Activated CD4-positive, alpha-beta T cell treated with anti-CD3 and anti-CD28 coated beads for 36 hours (primary cell): ENCODE results near the gene GAS2L3. TPM values are rescaled to one million over a fixed set of nuclear protein-coding genes. Genes with fewer than 3 reads are reported as not detected.
"Not testable (repeated sequence)": the region's sequence is repeated elsewhere in the genome, so short reads cannot be mapped to it uniquely, and the experiment has no call there.

Experiments
- ATAC-seq: fragments of 200-7000 bp; cut with Tn5 transposase; one replicate; pipeline ENCODE4 v1.10.0; 2021; ENCODE audit warnings: mild to moderate bottlenecking, moderate library complexity
- CTCF ChIA-PET: fragments of 350-600 bp; sonication (Branson Sonifier 250); formaldehyde crosslinking; loops from one replicate; lab custom pipeline; 2021; ENCODE audit warnings: antibody characterized with exemption; lab: Charles Lee
- POLR2A ChIA-PET: fragments of 350-600 bp; sonication (Branson Sonifier 250); formaldehyde crosslinking; loops from one replicate; lab custom pipeline; 2021; ENCODE audit warnings: antibody characterized with exemption, inconsistent platforms; lab: Charles Lee
- DNase-seq: peaks from one replicate; pipeline ENCODE4 v3.0.0-alpha.2; 2020
- H3K27ac Mint-ChIP-seq: one replicate; pipeline ENCODE4 v1.8.0; 2021; ENCODE audit warnings: mixed read lengths
- H3K27me3 Mint-ChIP-seq: one replicate; pipeline ENCODE4 v1.8.0; 2021; ENCODE audit warnings: mixed read lengths
- H3K36me3 Mint-ChIP-seq: one replicate; pipeline ENCODE4 v1.8.0; 2021; ENCODE audit warnings: low read depth, mixed read lengths
- H3K4me1 Mint-ChIP-seq: one replicate; pipeline ENCODE4 v1.8.0; 2021; ENCODE audit warnings: mixed read lengths
- H3K4me3 Mint-ChIP-seq: one replicate; pipeline ENCODE4 v1.8.0; 2021; ENCODE audit warnings: mild to moderate bottlenecking, moderate library complexity, mixed read lengths
- H3K9me3 Mint-ChIP-seq: one replicate; pipeline ENCODE4 v1.8.0; 2021; ENCODE audit warnings: low read depth, mixed read lengths
- intact Hi-C, 2 experiments: fragments of 100-400 bp; cut with DNase I in 1 of 2; cut with micrococcal nuclease in 1 of 2; formaldehyde crosslinking; loops; one replicate each; pipeline versions ENCODE4 v1.14.2 to v1.15.1; 2022 to 2024; cut with DNase I, micrococcal nuclease
- total RNA-seq, 2 experiments: library from RNA; stranded (reverse); gene quantifications; one replicate each; pipeline ENCODE4 v1.2.3, GENCODE V29; 2021

The GAS2L3 gene
- total RNA-seq, 2 experiments from 2014 or later, result 2.6 to 3.9 TPM

DNA sequence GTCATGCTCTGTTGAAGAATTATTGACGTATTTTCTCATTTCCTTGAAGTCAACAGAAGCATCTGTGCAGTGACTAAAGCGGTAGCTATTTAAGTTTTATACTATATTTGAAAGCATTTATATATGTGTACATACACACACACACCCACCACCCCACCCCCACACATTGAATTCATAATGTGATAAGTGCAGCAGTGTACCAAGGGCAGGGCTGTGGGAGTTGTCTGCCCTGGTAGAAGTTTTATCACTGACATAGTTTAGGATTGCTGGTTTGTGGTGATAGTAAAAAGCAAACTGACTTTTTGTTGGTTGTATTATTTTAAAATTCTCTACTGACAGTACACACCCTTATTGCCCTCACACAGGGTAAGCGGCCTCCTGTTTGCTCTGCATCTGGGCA lies 39.1 kb downstream of the GAS2L3 start:
- intact Hi-C loops, result no loop called here
- DNase-seq, result no peak
- ChIA-PET POLR2A (no interaction called here), CTCF (no interaction called here)
- no peaks in the 10 kb centered on the region for H3K4me1 Mint-ChIP-seq
- no peak for ATAC-seq
- H3K9me3 Mint-ChIP-seq, result no peaks in the 10 kb centered on the region
- H3K36me3 Mint-ChIP-seq, result no peaks in the 10 kb centered on the region
- no peak overlapping the region for H3K27ac Mint-ChIP-seq
- no peak overlapping the region for H3K4me3 Mint-ChIP-seq
- no peaks in the 10 kb centered on the region for H3K27me3 Mint-ChIP-seq

DNA sequence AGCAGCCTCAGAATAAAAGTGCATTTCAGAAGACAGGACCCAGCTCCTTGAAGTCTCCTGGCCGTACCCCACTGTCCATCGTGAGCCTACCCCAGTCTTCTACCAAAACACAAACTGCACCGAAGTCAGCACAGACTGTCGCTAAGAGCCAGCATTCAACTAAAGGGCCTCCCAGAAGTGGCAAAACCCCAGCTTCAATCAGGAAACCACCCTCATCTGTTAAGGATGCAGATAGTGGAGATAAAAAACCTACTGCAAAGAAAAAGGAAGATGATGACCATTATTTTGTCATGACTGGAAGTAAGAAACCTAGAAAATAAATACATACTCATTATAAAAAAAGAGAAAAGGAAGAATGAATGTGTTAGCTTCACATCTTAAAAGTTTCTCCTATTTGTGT lies 51.1 kb downstream of the GAS2L3 start:
- intact Hi-C loops, result no loop called here
- ChIA-PET POLR2A (no interaction called here), CTCF (no interaction called here)
- DNase-seq (no peak), ATAC-seq (no peak)
- H3K4me3 Mint-ChIP-seq, result no peak overlapping the region
- H3K27me3 Mint-ChIP-seq, result no peaks in the 10 kb centered on the region
- H3K9me3 Mint-ChIP-seq, result no peaks in the 10 kb centered on the region
- no peaks in the 10 kb centered on the region for H3K4me1 Mint-ChIP-seq
- H3K36me3 Mint-ChIP-seq, result no peaks in the 10 kb centered on the region
- H3K27ac Mint-ChIP-seq, result no peak overlapping the region

GRCh38 chr12:100632445-100632892 lies 59.0 kb downstream of the GAS2L3 start:
- no peaks in the 10 kb centered on the region for H3K9me3 Mint-ChIP-seq
- ATAC-seq (no peak), DNase-seq (no peak)
- POLR2A ChIA-PET, result no interaction called here
- no peak overlapping the region for H3K4me3 Mint-ChIP-seq
- intact Hi-C loops, result no loop called here
- H3K27ac Mint-ChIP-seq, result no peak overlapping the region
- H3K36me3 Mint-ChIP-seq, result no peaks in the 10 kb centered on the region
- CTCF ChIA-PET, result interaction anchor here (0.7 to 1.1 kb wide), 3 partner anchors 40 to 300 kb away, joined by 3 read pairs; no protein-coding TSS in a partner anchor
- H3K27me3 Mint-ChIP-seq, result no peaks in the 10 kb centered on the region
- no peaks in the 10 kb centered on the region for H3K4me1 Mint-ChIP-seq

GRCh38 chr12:100633082-100633785 lies 59.8 kb downstream of the GAS2L3 start:
- H3K4me3 Mint-ChIP-seq, H3K4me1 Mint-ChIP-seq, H3K36me3 Mint-ChIP-seq, POLR2A ChIA-PET, H3K27ac Mint-ChIP-seq, H3K9me3 Mint-ChIP-seq, intact Hi-C loops, DNase-seq, ATAC-seq, CTCF ChIA-PET, H3K27me3 Mint-ChIP-seq: not testable (repeated sequence)

DNA sequence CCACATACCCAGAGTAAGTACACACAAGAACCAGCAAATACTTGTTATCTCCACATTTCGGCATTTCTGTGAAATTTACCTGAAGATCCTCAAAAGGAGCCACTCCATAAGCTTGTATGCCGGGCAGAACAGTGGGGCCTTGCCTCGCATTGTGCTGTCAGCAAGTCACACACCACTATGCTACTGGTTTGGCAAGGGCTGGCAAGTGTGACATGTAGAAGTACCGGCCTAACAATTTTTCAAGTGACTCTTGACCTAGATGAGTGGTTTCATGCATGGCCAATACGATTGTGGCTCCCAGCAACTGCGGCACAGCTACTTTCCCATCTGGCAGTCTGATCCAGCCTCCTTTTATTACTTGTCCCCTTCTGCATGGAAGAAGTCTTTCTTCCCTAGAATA lies 69.8 kb downstream of the GAS2L3 start:
- ATAC-seq (no peak), DNase-seq (no peak)
- Mint-ChIP-seq H3K27ac (no peak overlapping the region), H3K9me3 (peaks cover 8% of the 10 kb centered on the region), H3K27me3 (no peaks in the 10 kb centered on the region), H3K4me1 (no peaks in the 10 kb centered on the region), H3K4me3 (no peak overlapping the region), H3K36me3 (no peaks in the 10 kb centered on the region)
- intact Hi-C loops, result no loop called here
- CTCF ChIA-PET, result interaction anchor here (0.6 kb wide), 1 partner anchor 122 kb away, joined by 3 read pairs; no protein-coding TSS in a partner anchor
- POLR2A ChIA-PET, result no interaction called here

GRCh38 chr12:100646896-100647295 lies 73.4 kb downstream of the GAS2L3 start:
- no peaks in the 10 kb centered on the region for H3K36me3 Mint-ChIP-seq
- ChIA-PET CTCF (no interaction called here), POLR2A (no interaction called here)
- no peaks in the 10 kb centered on the region for H3K4me1 Mint-ChIP-seq
- no peak overlapping the region for H3K4me3 Mint-ChIP-seq
- no peak for ATAC-seq
- H3K9me3 Mint-ChIP-seq, result peaks cover 8% of the 10 kb centered on the region
- H3K27ac Mint-ChIP-seq, result no peak overlapping the region
- no peak for DNase-seq
- H3K27me3 Mint-ChIP-seq, result peaks cover 7% of the 10 kb centered on the region
- intact Hi-C loops, result no loop called here

DNA sequence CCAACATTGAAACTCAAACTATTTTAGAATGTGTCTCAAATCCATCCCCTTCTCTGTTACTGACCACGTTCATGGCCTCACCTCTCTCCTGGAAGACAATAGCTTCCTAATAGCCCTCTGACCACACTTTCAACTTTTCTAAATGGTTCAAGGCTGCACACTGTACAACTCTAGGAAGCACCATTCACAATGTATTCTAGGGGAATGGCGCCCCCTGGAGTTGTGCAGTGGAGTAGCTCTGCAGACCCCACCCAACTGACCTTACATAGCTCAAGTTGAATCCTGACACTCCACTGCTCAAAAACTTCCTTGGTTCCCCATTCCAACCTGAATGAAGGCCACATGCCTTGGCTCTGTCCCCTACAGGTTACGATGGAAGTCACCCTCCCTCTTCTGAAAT lies 77.6 kb downstream of the GAS2L3 start:
- Mint-ChIP-seq H3K36me3 (no peaks in the 10 kb centered on the region), H3K9me3 (no peaks in the 10 kb centered on the region), H3K27ac (no peak overlapping the region), H3K27me3 (peaks cover 10% of the 10 kb centered on the region), H3K4me3 (no peak overlapping the region), H3K4me1 (no peaks in the 10 kb centered on the region)
- intact Hi-C loops, result no loop called here
- CTCF ChIA-PET, result no interaction called here
- peak; percentile 7 for DNase-seq
- POLR2A ChIA-PET, result no interaction called here
- no peak for ATAC-seq

GRCh38 chr12:100651694-100652093 lies 78.2 kb downstream of the GAS2L3 start:
- intact Hi-C loops, result no loop called here
- no peaks in the 10 kb centered on the region for H3K36me3 Mint-ChIP-seq
- DNase-seq (no peak), ATAC-seq (no peak)
- ChIA-PET POLR2A (no interaction called here), CTCF (no interaction called here)
- H3K27me3 Mint-ChIP-seq, result peaks cover 10% of the 10 kb centered on the region
- H3K4me1 Mint-ChIP-seq, result no peaks in the 10 kb centered on the region
- H3K4me3 Mint-ChIP-seq, result no peak overlapping the region
- no peaks in the 10 kb centered on the region for H3K9me3 Mint-ChIP-seq
- H3K27ac Mint-ChIP-seq, result no peak overlapping the region

GRCh38 chr12:100652488-100652887 lies 79.0 kb downstream of the GAS2L3 start:
- H3K27me3 Mint-ChIP-seq, result peaks cover 10% of the 10 kb centered on the region
- DNase-seq (no peak), ATAC-seq (no peak)
- intact Hi-C loops, result no loop called here
- ChIA-PET POLR2A (no interaction called here), CTCF (interaction anchor here (0.7 kb wide), 1 partner anchor 232 kb away, joined by 3 read pairs; no protein-coding TSS in a partner anchor)
- no peaks in the 10 kb centered on the region for H3K4me1 Mint-ChIP-seq
- no peak overlapping the region for H3K27ac Mint-ChIP-seq
- no peak overlapping the region for H3K4me3 Mint-ChIP-seq
- peaks cover 4% of the 10 kb centered on the region for H3K9me3 Mint-ChIP-seq
- no peaks in the 10 kb centered on the region for H3K36me3 Mint-ChIP-seq

- intact Hi-C loops, result no loop called here
- CTCF ChIA-PET, result no interaction called here
- Mint-ChIP-seq H3K36me3 (no peaks in the 10 kb centered on the region), H3K4me3 (no peak overlapping the region), H3K27me3 (peaks cover 9% of the 10 kb centered on the region), H3K4me1 (no peaks in the 10 kb centered on the region), H3K27ac (no peak overlapping the region), H3K9me3 (peaks cover 4% of the 10 kb centered on the region)
- ATAC-seq, result no peak
- POLR2A ChIA-PET, result no interaction called here
- DNase-seq, result no peak
These were observed 82.7 kb downstream of the GAS2L3 start for GRCh38 chr12:100656141-100656540.

DNA sequence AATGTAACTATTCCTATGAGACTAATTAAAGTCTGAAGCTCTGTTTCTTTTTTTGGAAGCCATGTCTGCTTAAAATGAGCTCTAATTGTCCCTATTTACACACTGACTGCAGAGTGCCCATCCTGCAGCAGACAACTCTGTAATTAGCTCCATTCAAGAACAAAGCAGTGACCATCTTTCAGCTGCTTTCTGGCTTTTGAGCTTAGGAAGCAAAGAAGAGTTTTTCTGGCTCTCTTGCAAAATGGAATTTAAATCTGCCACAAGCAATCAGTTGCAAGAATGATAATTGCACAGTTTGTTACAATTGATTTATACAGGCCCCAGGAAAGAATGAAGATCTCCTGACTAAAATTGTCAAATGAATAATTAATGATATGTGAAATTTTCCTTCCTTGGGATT lies 83.4 kb downstream of the GAS2L3 start:
- peaks cover 4% of the 10 kb centered on the region for H3K9me3 Mint-ChIP-seq
- no peak overlapping the region for H3K27ac Mint-ChIP-seq
- CTCF ChIA-PET, result no interaction called here
- H3K4me3 Mint-ChIP-seq, result no peak overlapping the region
- H3K36me3 Mint-ChIP-seq, result no peaks in the 10 kb centered on the region
- DNase-seq (no peak), ATAC-seq (no peak)
- peaks cover 9% of the 10 kb centered on the region for H3K27me3 Mint-ChIP-seq
- intact Hi-C loops, result no loop called here
- POLR2A ChIA-PET, result no interaction called here
- H3K4me1 Mint-ChIP-seq, result no peaks in the 10 kb centered on the region

DNA sequence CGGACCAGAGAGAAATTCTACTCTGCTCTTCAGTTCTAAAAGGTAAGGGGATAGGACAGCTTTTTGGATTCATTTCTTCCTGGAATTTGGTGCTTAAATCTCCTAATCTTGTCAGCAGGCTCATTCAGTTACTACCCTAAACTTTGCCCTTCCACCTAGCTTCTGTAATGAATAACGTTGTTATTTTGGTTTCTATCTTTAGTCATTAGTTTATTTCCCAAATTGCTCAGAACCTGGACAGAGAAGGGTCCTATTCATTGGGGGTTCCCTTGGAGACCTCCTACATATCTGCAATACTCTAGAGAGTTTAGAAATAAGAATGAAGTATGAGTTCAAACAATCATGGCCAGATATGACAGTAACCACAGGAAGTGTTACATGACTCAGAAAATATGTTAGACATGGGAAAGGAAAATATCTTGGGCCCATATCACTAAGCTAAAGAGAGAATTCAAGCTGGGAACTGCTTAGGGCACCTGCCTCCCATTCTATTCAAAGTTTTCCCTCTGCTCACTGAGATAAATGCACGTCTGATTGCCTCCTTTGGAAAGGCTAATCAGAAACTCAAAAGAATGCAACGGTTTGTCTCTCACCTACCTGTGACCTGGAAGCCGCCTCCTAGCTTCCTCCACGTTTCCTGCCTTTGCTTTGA lies 87.9 kb downstream of the GAS2L3 start:
- no peak overlapping the region for H3K27ac Mint-ChIP-seq
- no peak overlapping the region for H3K4me3 Mint-ChIP-seq
- no peaks in the 10 kb centered on the region for H3K4me1 Mint-ChIP-seq
- DNase-seq, result no peak
- ChIA-PET POLR2A (no interaction called here), CTCF (interaction anchor here (1.1 kb wide), 1 partner anchor 10 kb away, joined by 3 read pairs; no protein-coding TSS in a partner anchor)
- no peaks in the 10 kb centered on the region for H3K36me3 Mint-ChIP-seq
- peaks cover 6% of the 10 kb centered on the region for H3K27me3 Mint-ChIP-seq
- no peak for ATAC-seq
- H3K9me3 Mint-ChIP-seq, result peaks cover 4% of the 10 kb centered on the region
- intact Hi-C loops, result no loop called here
